Prostate gland (tissue), 2 donors: Measurements from ENCODE around the gene SBF2. TPM values are rescaled to one million over a fixed set of nuclear protein-coding genes. Genes with fewer than 3 reads are reported as not detected.
A peak's percentile ranks its signal among the peaks of the same experiment; 100 is the strongest.

Experiments
- DNase-seq: peaks from one replicate; pipeline ENCODE4 v3.0.0-alpha.2; 2019; ENCODE audit warnings: low spot score
- H3K27ac ChIP-seq, 2 donors: fragments of 200-600 bp; sonication (generic); 2 replicates each; pipeline ENCODE4 v1.5.1; 2017 to 2019
- H3K27me3 ChIP-seq: fragments of 200-600 bp; sonication (generic); replicated peaks from 2 replicates; pipeline ENCODE4 v1.5.1; 2019; ENCODE audit not compliant: insufficient read depth
- H3K36me3 ChIP-seq, 2 donors: fragments of 200-600 bp; sonication (generic); 1 replicate in 1 of 2; 2 replicates in 1 of 2; pipeline versions ENCODE4 v1.5.1 to v1.8.1; 2017 to 2019
- H3K4me1 ChIP-seq: fragments of 200-600 bp; sonication (generic); replicated peaks from 2 replicates; pipeline ENCODE4 v1.5.1; 2019
- H3K4me3 ChIP-seq, 2 donors: fragments of 200-600 bp; sonication (generic); 2 replicates each; pipeline ENCODE4 v1.5.1; 2017 to 2019
- H3K9me3 ChIP-seq: fragments of 200-600 bp; sonication (generic); 2 replicates; pipeline ENCODE4 v1.5.1; 2017
- POLR2A ChIP-seq: fragments of 450-650 bp; IDR thresholded peaks from one replicate; pipeline ENCODE4 v1.6.1; 2016; ENCODE audit warnings: antibody characterized with exemption, mild to moderate bottlenecking
- POLR2AphosphoS5 ChIP-seq: sonication (generic); formaldehyde crosslinking; IDR thresholded peaks from one replicate; pipeline ENCODE4 v1.6.1; 2017; ENCODE audit warnings: antibody characterized with exemption
- WGBS: methylation state at CpG from one replicate; pipeline ENCODE4 v1.1.5; 2018; 5-methylcytosine and 5-hydroxymethylcytosine counted together
- intact Hi-C: fragments of 100-400 bp; cut with DNase I; formaldehyde crosslinking; loops from one replicate; pipeline ENCODE4 v1.14.2; 2022
- total RNA-seq, 2 donors: library from RNA; depleted of rRNA; stranded (reverse); fragments of >200 nt; gene quantifications; one replicate each; pipeline ENCODE4 v1.1.0, GENCODE V29; 2016
- TF ChIP-seq, protein P1 (sequence below), 4 experiments: fragments of 200-600 bp in 2 of 4; fragments of 450-650 bp in 2 of 4; sonication (generic) in 2 of 4; IDR thresholded peaks; 1 replicate in 3 of 4; 2 replicates in 1 of 4; pipeline ENCODE4 v1.5.1; 2016 to 2019; ENCODE audit warnings: antibody characterized with exemption in 4 of 4, mild to moderate bottlenecking in 2 of 4, moderate library complexity in 2 of 4

Gene SBF2
- total RNA-seq, 2 donors from 2014 or later: 35.9 to 56.7 TPM

DNA sequence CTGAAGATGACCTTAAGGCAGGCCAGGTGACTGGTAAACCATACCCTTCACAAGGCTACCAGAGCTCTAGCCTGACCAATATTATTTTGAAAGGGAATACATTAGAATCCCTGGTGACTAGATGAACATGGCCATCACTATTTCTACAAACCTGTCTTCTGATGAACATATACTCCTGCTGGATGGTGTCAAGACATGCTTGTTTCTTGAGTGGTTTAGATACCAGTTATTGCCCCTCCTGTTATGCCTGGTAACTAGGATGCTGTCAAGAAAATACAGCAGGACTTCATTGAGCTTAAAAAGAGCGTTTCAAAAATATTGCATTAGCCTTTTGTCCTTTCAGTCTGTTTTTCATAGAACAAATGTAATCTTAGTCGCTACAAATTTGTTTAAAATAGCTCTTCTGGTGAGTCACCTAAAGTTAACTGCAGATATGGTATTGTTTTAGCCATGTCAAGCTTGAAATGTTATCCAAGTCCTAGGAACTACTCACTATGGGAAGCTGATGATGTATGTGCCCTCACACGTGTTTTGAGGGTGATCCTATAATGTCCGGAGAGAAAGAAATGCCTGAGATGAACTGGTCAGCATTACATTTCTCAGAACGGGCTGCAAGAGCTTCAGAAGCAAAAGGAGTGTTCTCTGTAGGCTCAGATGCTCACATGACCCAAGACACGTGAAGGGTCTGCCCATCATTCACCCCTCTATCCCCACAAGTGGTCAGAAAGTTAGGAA, 31.4 kb upstream of the SBF2 start:
- H3K36me3 ChIP-seq: no peaks in the 10 kb centered on the region
- 50% methylated on average over 6 of the region's 6 CpGs for WGBS
- intact Hi-C loops: loop anchor here (10.0 kb wide), 1 partner anchor 471 kb away; no protein-coding TSS in a partner anchor
- DNase-seq: no peak
- no peaks in the 10 kb centered on the region for H3K4me1 ChIP-seq
- H3K4me3 ChIP-seq: no peak overlapping the region
- TF ChIP-seq POLR2A (no peak), POLR2AphosphoS5 (no peak)
- TF ChIP-seq, protein P1, sequence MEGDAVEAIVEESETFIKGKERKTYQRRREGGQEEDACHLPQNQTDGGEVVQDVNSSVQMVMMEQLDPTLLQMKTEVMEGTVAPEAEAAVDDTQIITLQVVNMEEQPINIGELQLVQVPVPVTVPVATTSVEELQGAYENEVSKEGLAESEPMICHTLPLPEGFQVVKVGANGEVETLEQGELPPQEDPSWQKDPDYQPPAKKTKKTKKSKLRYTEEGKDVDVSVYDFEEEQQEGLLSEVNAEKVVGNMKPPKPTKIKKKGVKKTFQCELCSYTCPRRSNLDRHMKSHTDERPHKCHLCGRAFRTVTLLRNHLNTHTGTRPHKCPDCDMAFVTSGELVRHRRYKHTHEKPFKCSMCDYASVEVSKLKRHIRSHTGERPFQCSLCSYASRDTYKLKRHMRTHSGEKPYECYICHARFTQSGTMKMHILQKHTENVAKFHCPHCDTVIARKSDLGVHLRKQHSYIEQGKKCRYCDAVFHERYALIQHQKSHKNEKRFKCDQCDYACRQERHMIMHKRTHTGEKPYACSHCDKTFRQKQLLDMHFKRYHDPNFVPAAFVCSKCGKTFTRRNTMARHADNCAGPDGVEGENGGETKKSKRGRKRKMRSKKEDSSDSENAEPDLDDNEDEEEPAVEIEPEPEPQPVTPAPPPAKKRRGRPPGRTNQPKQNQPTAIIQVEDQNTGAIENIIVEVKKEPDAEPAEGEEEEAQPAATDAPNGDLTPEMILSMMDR (IDR thresholded peaks at IDR 0.05): no peak
- no peak overlapping the region for H3K27ac ChIP-seq
- H3K9me3 ChIP-seq: no peaks in the 10 kb centered on the region
- no peaks in the 10 kb centered on the region for H3K27me3 ChIP-seq

- TF ChIP-seq, protein P1 (IDR thresholded peaks at IDR 0.05): no peak
- no peak for TF ChIP-seq POLR2A
- TF ChIP-seq POLR2AphosphoS5: no peak
- Histone ChIP-seq H3K4me1 (no peaks in the 10 kb centered on the region), H3K4me3 (no peak overlapping the region), H3K27me3 (no peaks in the 10 kb centered on the region), H3K27ac (no peak overlapping the region), H3K36me3 (no peaks in the 10 kb centered on the region), H3K9me3 (no peaks in the 10 kb centered on the region)
- no peak for DNase-seq
- 69% methylated on average over 3 of the region's 3 CpGs for WGBS
- intact Hi-C loops: loop anchor here (5.0 to 10.0 kb wide), 2 partner anchors 470 to 567 kb away; no protein-coding TSS in a partner anchor
These were observed 30.5 kb upstream of the SBF2 start for GRCh38 chr11:10324474-10324873.

DNA sequence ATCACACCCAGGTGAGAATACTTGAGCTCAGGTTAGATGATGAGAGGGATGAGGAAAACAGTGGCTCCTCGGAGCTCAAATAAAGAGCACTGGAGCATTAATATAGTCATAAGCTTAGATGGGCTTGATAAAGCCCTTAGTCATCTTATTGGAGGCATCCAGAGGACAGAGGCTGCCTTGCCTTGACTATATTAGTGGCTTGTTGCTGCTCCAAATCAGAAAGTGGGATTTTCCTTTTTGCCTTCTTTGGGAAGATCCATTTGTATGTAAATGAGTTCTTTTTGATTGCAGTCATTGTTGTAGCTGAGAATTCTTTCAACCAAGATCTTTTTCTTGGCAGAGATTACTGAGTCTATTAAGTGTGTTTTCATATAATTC, 29.8 kb upstream of the SBF2 start:
- no peak for DNase-seq
- WGBS: 19% methylated on average over 1 of the region's 1 CpG
- Histone ChIP-seq H3K27ac (no peak overlapping the region), H3K9me3 (no peaks in the 10 kb centered on the region), H3K27me3 (no peaks in the 10 kb centered on the region), H3K36me3 (no peaks in the 10 kb centered on the region), H3K4me1 (no peaks in the 10 kb centered on the region), H3K4me3 (no peak overlapping the region)
- no peak for TF ChIP-seq POLR2AphosphoS5
- TF ChIP-seq POLR2A: no peak
- TF ChIP-seq, protein P1 (IDR thresholded peaks at IDR 0.05): no peak
- intact Hi-C loops: loop anchor here (5.0 to 10.0 kb wide), 2 partner anchors 469 to 566 kb away; no protein-coding TSS in a partner anchor

DNA sequence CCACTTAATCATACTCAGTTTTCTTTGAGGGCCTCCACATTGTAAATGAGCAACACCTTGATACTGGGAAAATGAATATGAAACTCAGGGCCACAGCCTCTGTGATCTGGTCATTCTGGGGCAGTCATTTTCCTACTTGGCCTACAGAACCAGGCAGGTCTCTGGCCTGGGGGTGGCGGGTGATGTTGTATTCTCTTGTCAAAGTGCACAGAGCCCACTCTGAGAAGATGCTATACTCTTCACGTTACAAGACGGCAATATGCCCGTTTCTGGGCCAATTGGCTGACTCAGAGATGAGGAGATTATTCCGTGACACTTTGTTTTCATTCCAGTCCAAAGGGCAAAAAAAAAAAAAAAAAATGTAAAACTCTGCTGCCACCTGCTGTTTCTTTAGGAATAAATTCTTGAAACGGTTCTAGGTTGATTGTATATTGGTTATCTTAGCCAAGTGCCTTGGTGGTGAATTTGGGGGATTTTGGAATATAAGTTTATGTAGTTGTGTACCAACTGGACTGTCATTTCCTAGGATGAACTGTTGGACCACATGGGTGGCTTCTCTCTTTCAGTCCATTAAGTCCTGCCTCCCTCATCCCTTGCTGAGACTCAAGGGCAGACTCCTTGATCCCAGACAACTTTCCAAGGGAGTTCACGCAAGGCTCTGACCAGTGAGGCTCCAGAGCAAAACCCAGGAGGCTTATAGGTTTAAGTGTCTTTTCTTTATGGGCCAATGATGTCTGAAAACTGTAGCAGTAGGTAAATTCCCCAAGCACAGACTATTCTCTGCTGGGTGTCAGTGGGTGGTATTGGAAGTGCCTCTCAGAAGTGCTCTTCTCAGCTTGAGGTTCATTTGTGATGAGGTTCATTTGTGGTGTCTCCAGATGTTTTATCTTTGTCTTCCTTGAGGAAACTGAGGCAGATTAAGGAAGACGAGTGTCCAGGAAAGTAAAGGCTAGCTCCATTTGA, 29.1 kb upstream of the SBF2 start:
- Histone ChIP-seq H3K27ac (peak overlapping the region; percentile 15 to 37), H3K36me3 (no peaks in the 10 kb centered on the region), H3K4me1 (no peaks in the 10 kb centered on the region), H3K9me3 (no peaks in the 10 kb centered on the region), H3K4me3 (no peak overlapping the region), H3K27me3 (no peaks in the 10 kb centered on the region)
- WGBS: 29% methylated on average over 8 of the region's 8 CpGs
- peak; percentile 46 for DNase-seq
- intact Hi-C loops: loop anchor here (5.0 to 10.0 kb wide), 2 partner anchors 468 to 566 kb away; no protein-coding TSS in a partner anchor
- TF ChIP-seq, protein P1 (IDR thresholded peaks at IDR 0.05): peak; percentile 24 to 79 (median 64)
- no peak for TF ChIP-seq POLR2A
- TF ChIP-seq POLR2AphosphoS5: peak; percentile 81
